Body of pancreas (tissue), 4 donors: ENCODE measurements around the gene ADCY6.

ENCODE experiments used
- POLR2A ChIP-seq, 3 donors: fragments of 450-650 bp; IDR thresholded peaks; one replicate each; pipeline ENCODE4 v1.6.1; 2016; ENCODE audit warnings: antibody characterized with exemption in 3 of 3, mild to moderate bottlenecking in 2 of 3
- TF ChIP-seq, protein P1 (sequence below), 7 experiments: fragments of 450-650 bp in 4 of 7; fragments of 200-600 bp in 3 of 7; sonication (generic) in 3 of 7; IDR thresholded peaks; one replicate each; pipeline ENCODE4 v1.5.1; 2016 to 2019; ENCODE audit warnings: antibody characterized with exemption in 7 of 7

GRCh38 chr12:48800971-48801370 lies 12.1 kb upstream of the ADCY6 start:
- TF ChIP-seq, protein P1, sequence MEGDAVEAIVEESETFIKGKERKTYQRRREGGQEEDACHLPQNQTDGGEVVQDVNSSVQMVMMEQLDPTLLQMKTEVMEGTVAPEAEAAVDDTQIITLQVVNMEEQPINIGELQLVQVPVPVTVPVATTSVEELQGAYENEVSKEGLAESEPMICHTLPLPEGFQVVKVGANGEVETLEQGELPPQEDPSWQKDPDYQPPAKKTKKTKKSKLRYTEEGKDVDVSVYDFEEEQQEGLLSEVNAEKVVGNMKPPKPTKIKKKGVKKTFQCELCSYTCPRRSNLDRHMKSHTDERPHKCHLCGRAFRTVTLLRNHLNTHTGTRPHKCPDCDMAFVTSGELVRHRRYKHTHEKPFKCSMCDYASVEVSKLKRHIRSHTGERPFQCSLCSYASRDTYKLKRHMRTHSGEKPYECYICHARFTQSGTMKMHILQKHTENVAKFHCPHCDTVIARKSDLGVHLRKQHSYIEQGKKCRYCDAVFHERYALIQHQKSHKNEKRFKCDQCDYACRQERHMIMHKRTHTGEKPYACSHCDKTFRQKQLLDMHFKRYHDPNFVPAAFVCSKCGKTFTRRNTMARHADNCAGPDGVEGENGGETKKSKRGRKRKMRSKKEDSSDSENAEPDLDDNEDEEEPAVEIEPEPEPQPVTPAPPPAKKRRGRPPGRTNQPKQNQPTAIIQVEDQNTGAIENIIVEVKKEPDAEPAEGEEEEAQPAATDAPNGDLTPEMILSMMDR (IDR thresholded peaks at IDR 0.05), result no peak
- TF ChIP-seq POLR2A (IDR thresholded peaks at IDR 0.05), result no peak
